HG03135 (cell line): ENCODE results near the gene TTC17.
A peak's percentile ranks its signal among the peaks of the same experiment; 100 is the strongest.
"Not testable (repeated sequence)": the region's sequence is repeated elsewhere in the genome, so short reads cannot be mapped to it uniquely, and the experiment has no call there.

Source experiments
- ATAC-seq: cut with Tn5 transposase; IDR thresholded peaks from one replicate; pipeline ENCODE4 v1.9.1; 2021; ENCODE audit warnings: mild to moderate bottlenecking, moderate library complexity; ENCODE audit not compliant: unreplicated experiment

The TTC17 gene, protein sequence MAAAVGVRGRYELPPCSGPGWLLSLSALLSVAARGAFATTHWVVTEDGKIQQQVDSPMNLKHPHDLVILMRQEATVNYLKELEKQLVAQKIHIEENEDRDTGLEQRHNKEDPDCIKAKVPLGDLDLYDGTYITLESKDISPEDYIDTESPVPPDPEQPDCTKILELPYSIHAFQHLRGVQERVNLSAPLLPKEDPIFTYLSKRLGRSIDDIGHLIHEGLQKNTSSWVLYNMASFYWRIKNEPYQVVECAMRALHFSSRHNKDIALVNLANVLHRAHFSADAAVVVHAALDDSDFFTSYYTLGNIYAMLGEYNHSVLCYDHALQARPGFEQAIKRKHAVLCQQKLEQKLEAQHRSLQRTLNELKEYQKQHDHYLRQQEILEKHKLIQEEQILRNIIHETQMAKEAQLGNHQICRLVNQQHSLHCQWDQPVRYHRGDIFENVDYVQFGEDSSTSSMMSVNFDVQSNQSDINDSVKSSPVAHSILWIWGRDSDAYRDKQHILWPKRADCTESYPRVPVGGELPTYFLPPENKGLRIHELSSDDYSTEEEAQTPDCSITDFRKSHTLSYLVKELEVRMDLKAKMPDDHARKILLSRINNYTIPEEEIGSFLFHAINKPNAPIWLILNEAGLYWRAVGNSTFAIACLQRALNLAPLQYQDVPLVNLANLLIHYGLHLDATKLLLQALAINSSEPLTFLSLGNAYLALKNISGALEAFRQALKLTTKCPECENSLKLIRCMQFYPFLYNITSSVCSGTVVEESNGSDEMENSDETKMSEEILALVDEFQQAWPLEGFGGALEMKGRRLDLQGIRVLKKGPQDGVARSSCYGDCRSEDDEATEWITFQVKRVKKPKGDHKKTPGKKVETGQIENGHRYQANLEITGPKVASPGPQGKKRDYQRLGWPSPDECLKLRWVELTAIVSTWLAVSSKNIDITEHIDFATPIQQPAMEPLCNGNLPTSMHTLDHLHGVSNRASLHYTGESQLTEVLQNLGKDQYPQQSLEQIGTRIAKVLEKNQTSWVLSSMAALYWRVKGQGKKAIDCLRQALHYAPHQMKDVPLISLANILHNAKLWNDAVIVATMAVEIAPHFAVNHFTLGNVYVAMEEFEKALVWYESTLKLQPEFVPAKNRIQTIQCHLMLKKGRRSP

DNA sequence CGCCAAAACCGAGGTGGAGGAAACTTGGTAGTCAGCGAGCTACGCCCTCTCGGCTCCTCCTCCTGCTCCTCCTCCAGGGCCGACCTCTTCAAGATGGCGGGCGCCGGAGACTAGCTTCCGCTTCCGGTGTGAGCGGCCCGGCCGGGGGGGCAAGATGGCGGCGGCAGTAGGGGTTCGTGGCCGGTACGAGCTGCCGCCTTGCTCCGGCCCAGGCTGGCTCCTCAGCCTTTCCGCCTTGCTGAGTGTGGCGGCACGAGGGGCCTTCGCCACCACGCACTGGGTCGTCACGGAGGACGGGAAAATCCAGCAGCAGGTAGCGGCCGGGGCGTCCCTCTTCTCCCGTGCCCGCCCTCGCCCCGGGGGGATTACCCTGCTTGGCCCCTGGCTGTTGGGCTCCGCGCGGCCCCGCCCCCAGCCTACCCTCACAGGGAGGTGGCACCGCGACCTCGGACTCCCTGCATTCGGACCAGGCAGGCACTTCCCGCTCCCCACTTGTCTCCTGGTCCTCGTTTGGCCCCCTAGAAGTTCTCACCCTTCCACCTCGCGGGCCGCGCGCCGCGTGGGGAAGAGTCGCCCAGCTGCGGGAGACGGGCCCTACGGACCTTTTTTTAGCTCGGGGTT lies at the start of gene TTC17:
TTC17 (plus strand) TSS at position 120 of the 621 bp plus-strand sequence; CDS start at position 155, 35 bp downstream.
- peak; percentile 94 for ATAC-seq

DNA sequence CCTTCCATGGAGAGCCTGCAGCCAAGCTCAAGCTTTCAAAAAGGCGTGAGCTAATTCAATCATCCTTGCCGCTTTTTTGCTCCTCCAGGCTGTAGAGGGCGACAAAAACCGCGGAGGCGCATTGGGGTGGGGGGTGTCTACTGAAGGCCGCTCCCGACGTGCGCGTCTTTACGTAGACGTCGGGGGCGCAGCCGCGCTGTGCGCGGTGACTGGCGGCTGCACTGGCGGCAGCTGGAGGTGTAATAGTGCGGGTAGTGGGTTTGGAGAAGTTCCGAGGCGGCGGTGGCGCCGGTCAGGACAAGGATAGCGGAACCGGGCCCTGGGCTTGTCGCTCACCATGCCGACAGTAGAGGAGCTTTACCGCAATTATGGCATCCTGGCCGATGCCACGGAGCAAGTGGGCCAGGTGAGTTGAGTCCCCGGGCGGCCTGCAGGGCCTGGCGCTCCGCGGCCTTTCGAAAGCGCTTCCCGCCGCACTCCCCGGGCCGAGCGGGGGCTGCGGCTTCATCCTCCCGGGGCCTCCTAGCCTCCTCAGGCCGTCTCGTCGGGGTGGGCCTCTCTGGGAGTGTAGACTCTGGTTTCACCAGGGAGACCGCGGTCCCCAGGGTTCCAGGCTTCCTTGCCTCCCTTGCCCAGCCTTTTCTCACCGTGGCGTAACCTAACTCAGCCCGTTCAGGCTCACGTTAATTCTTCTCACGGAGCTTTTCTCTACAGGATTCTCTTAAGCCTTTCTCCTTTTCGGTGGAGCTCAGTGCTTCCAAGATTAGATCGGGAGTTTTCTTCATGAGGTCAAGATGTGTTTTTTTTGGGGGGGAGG lies 46.7 kb upstream of the TTC17 start, which contains the start of gene API5:
API5 (plus strand) TSS at position 206 of the 817 bp plus-strand sequence; CDS start at position 338, 132 bp downstream.
- peak; percentile 98 for ATAC-seq

- ATAC-seq: no peak
Observed at GRCh38 chr11:43315966-43316365, 42.8 kb upstream of the TTC17 start.

- no peak for ATAC-seq
Observed at GRCh38 chr11:43316451-43316850, 42.3 kb upstream of the TTC17 start.

GRCh38 chr11:43327987-43328386 lies 30.7 kb upstream of the TTC17 start:
- no peak for ATAC-seq

DNA sequence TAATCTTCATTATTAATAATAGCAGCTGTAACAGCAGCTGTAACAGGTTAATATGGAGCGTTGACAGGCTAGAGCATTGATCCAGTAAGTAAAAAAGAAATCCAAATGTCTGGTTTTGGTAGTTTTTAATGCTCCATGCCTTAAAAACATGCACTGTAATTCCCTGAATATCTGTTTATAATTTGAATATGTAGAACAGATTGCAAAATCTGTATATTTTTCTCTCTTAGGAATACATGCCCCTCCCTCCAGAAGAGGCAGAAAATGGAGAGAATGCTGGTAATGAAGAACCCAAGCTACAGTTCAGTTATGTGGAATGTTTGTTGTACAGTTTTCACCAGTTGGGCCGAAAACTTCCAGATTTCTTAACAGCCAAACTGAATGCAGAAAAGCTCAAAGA lies 30.2 kb upstream of the TTC17 start:
- ATAC-seq: no peak

GRCh38 chr11:43341159-43341558 lies 17.6 kb upstream of the TTC17 start:
- no peak for ATAC-seq

GRCh38 chr11:43351426-43351825 lies 7.3 kb upstream of the TTC17 start:
- not testable (repeated sequence) for ATAC-seq

DNA sequence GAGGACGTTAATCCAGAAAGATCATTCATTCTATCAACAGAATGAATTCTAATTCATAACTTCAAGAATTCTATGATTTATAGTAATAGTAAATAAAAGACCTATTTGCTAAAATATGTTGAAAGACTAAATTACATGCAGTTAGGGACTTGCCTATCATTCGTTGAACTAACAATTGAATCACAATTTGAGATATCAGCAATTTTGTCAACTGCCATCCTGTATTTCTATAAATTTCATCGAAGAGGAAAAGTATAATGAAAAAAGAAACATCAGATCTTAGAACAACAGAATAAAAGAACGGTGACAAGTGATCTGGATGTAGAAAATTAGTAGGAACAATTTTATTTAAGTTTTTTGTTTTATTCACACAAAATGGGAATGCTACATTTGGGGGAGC lies 4.4 kb upstream of the TTC17 start:
- ATAC-seq: no peak

DNA sequence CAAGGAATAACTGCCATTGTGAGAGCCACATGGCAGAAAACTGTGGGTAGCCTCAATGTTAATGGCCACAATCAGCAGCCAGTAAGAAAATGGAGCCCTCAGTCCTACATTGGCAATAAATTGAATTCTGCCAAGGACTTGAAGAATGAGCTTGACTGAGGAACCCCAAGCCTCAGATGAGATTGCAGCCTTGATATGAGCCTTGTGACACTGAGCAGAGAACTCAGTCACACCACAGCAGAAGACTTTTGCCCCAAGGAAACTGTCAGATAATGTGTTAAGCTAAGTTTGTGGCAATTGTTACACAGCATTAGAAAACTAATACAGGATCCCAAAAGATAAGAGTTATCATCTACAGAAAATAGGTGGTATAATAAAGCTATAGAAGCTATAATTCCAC lies 2.4 kb upstream of the TTC17 start:
- ATAC-seq: no peak

DNA sequence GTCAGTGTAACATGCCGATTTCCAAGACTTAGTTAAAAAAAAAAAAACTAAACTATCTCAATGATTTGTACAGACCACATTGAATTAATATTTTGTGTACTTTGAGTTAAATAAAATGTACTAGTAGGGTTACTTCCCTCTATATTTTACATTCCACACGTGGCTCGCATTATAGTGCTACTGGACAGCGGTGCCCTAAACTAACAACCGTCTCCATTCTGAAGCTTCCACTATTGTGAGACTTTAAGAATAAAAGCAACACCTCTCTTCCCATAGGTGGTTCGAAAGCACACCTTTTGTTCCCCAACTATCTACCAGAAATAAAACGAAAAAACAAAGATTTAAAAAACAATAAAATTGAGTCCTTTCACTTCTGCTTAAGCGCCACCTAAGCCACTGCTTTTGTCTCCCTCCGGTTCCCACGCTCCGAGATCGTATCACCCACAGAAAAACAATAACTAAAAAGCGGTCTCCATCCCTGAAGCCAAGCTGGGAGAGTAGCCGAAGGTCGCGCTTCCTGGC lies 380 bp upstream of the TTC17 start:
- no peak for ATAC-seq

DNA sequence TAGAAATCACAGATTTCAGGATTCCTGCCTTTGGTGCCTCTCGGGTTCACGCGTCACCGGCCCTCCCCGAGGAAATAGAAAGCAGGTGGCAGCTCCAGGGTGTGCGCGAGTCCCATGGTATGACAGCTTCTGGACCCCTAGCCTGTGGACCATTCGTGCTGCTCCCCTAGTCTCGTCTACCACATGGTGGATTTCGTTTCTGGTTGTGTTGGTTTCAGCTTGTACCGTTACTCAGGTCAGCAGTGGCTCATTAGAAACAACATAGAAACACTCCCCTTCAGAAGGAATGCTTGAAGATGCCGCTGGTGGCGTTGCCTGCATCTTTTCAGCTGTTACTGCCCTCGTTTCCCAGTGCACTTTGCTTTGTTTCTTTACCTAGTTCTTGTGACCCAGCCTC lies 700 bp downstream of the TTC17 start:
- ATAC-seq: peak; percentile 55

- no peak for ATAC-seq
Observed at GRCh38 chr11:43360361-43361032, 1.8 kb downstream of the TTC17 start.

GRCh38 chr11:43366677-43367076 lies 8.0 kb downstream of the TTC17 start:
- no peak for ATAC-seq

GRCh38 chr11:43367382-43368178 lies 8.9 kb downstream of the TTC17 start:
- ATAC-seq: no peak

GRCh38 chr11:43376065-43376464 lies 17.3 kb downstream of the TTC17 start:
- ATAC-seq: no peak

DNA sequence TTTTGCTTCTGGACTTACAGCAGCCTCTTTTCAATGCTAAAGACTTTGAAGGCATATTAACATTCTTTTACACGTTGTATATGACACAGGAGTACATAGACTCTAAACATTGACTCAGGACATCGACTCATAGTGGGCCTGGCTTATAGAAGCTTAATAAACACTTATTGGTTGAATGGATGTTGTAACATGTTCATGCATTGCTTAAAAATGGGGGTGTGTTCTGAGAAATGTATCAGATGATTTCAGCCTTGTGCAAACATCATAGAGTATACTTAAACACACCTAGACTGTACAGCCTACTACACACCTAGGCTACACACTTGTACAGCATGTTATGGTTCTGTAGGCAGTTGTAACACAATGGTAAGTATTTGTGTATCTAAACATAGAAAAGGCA lies 17.9 kb downstream of the TTC17 start:
- ATAC-seq: no peak

GRCh38 chr11:43377389-43377788 lies 18.7 kb downstream of the TTC17 start:
- no peak for ATAC-seq
